ENCODE measurements around the gene OCEL1. TPM values are rescaled to one million over a fixed set of nuclear protein-coding genes. Genes with fewer than 3 reads are reported as not detected.
"Not testable (repeated sequence)": the region's sequence is repeated elsewhere in the genome, so short reads cannot be mapped to it uniquely, and the experiment has no call there.

OCEL1 gene
- 15.7 and 21.3 TPM in 2 replicates for total RNA-seq

DNA sequence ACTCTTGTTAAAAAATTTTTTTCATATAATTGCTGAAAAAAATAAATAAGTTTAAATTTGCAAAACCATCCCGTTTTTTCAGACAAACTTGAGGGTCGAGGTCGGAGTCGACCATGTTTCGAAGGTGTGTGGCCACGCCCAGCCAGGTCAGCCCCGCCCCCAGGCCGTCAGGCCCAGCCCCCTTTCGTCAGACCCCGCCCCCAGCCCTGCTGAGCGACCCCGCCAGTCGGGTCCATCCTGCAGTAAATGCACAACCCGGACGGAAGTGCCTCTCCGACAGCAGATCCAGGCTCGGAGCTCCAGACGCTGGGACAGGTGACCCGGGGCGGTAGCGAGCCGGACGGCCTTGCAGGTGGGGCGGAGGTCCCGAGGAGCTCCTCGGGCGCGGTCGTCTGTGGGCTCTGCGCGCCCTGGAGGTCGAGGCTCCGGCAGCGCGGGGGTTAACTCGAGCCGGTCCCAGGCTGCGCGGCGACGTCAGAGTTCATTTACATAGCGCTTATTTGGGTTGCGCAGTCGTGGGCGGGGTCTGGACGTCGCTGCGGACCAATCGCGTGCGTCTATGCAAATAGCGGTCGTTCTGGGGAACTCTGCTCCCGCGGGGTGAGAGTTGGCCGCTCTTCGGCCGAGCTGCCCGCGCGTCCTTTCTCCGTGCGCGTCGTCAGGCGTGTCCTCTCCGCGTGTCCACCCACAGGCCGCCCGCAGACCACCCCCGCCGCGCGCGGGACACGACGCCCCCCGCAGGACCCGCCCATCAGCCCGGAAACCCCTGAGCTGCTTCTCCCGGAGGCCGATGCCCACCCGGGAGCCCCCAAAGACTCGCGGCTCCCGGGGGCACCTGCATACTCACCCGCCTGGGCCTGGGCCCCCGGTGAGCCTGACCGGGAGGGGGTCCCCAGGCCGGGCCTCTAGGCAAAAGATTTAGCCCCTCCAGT lies at the start of gene OCEL1:
Gene OCEL1, plus strand, starts transcription at position 225 of the 932 bp plus-strand sequence. Its CDS starts 22 bp downstream, at position 247.
- intact Hi-C loops (cut with micrococcal nuclease), result loop anchor here (1.0 to 5.0 kb wide), 10 partner anchors 9 to 329 kb away; partner anchors contain the start of genes BABAM1, DDA1, GTPBP3 and HAUS8

GRCh38 chr19:17178291-17178690 lies 47.7 kb upstream of the OCEL1 start:
- intact Hi-C loops (cut with micrococcal nuclease), result no loop called here

DNA sequence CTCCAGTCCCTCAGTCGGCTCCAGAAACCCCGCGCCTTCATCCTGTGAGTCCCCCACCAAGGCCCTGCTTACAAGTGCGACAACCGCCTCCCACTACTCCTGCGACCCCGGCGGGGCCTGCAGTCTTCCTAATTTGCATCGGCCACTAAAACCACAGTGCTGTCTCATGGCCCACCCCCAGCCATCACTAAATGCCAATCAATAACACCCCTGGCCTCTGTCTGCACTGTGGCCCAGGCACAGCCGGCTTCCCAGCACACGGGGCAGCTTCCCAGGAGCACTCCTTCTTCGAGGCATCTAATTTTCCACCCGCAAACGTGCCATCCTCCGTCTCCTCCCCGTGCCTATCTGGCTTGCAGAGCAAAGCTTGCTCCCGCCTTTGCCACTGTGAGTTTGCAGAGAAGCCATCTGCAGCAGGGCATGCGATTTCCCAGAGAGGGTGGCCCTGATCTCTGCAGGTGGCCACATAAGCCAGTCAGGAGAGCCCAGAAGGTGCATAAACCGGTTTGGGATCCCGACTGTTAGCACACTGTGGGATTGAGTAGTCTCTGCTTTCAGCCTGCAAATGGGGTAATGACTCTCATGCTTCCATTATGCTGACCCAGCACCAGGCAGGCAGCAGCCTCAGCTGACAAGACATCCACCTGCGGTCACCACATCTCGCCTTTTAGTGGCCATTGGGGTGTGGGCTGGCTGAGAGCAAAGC lies 44.9 kb upstream of the OCEL1 start:
- intact Hi-C loops (cut with micrococcal nuclease), result no loop called here

GRCh38 chr19:17183271-17183761 lies 42.7 kb upstream of the OCEL1 start:
- intact Hi-C loops (cut with micrococcal nuclease), result no loop called here

DNA sequence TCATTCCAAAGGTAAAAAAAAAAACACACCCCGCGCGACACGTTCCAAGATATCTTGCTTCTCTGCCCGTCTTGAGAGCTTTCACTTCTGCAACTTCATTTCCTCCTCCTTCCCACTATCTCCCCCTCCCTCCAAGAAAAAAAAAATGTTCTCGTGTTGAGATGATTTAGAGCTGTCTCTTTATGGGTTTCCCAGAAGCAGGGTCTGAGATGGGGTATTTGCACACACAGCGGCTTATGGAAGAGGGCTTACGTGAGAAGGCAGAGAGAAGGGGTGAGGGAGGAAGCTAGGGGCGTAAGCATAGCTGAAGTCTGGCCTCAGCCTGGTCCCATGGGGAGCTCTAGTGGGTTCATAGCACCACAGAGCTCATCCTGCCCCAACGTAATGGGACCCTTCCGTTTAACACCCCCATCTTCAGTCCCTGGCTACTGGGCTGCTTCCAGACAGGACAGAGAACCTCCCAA lies 42.1 kb upstream of the OCEL1 start:
- intact Hi-C loops (cut with micrococcal nuclease), result loop anchor here (1.0 to 2.0 kb wide), 4 partner anchors 51 to 117 kb away; partner anchors contain the start of genes HAUS8 and MYO9B

DNA sequence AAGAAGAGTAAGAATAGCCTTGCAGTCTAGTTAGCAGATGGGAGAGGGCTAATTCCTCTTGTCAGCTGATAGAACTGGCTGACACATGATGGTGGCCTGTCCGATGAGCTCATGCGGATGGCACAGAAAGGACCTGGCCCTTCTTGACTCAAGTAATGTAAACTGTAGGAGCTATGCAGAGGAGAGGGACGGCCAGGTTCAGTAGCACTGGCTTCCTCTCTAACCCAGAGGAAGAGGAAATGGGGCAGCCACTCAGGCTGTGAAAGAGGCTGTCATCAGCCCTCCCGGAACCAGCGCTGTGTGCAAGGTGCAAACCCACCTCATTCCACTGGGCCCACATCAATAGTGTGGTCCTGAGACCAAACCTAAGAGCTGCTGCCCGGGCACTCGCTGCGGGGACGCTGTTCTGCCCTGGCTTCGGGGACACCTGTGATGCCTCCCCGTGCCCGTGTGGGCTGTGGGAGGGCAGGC lies 41.6 kb upstream of the OCEL1 start:
- intact Hi-C loops (cut with micrococcal nuclease), result loop anchor here (1.0 to 2.0 kb wide), 4 partner anchors 50 to 117 kb away; partner anchors contain the start of genes HAUS8 and MYO9B

GRCh38 chr19:17185590-17185989 lies 40.4 kb upstream of the OCEL1 start:
- intact Hi-C loops (cut with micrococcal nuclease), result loop anchor here (2.0 kb wide), 2 partner anchors 49 to 111 kb away; partner anchors contain the start of genes HAUS8 and MYO9B

- intact Hi-C loops (cut with micrococcal nuclease), result not testable (repeated sequence)
These were observed 34.3 kb upstream of the OCEL1 start for GRCh38 chr19:17191736-17192135.

- intact Hi-C loops (cut with micrococcal nuclease), result no loop called here
These were observed 33.3 kb upstream of the OCEL1 start for GRCh38 chr19:17192751-17193150.

DNA sequence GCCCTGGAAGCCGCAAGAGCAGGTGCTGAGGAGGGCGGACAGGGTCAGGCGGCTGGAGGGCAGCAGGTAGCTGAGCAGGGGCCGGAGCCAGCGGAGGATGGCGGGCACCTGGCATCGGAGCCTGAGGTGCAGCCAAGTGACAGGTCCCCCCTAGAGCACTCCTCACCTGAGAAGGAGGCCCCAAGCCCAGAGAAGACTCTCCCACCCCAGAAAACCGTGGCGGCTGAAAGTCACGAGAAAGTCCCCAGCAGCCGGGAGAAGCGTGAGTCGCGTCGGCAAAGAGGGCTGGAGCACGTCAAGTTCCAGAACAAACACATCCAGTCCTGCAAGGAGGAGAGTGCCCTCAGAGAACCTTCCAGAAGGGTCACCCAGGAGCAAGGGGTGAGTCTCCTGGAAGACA lies 31.4 kb upstream of the OCEL1 start:
- intact Hi-C loops (cut with micrococcal nuclease), result no loop called here

DNA sequence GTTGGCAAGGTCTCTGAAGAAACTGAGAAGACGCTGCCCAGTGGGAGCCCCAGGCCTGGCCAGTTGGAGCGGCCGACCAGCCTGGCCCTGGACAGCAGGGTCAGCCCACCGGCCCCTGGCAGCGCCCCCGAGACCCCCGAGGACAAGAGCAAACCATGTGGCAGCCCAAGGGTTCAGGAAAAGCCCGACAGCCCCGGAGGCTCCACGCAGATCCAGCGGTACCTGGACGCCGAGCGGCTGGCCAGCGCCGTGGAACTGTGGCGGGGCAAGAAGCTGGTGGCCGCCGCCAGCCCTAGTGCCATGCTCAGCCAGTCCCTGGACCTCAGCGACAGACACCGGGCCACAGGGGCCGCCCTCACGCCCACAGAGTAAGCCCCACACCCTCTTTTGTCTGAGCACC lies 30.9 kb upstream of the OCEL1 start:
- intact Hi-C loops (cut with micrococcal nuclease), result no loop called here

DNA sequence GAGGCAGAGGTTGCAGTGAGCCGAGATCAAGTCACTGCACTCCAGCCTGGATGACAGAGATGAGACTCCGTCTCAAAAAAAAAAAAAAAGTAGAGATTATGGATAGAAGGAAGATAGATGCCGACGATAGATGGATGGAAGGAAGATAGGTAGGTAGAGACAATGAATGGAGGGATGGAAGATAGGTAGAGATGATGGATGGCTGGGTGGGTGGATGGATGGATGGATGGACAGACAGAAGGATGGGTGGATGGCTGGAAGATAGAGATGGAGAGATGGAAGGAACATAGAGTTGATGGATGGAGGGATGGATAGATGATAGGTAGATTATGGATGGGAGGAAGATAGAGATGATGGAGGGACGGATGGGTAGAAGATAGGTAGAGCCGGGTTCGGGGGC lies 29.4 kb upstream of the OCEL1 start:
- intact Hi-C loops (cut with micrococcal nuclease), result no loop called here

DNA sequence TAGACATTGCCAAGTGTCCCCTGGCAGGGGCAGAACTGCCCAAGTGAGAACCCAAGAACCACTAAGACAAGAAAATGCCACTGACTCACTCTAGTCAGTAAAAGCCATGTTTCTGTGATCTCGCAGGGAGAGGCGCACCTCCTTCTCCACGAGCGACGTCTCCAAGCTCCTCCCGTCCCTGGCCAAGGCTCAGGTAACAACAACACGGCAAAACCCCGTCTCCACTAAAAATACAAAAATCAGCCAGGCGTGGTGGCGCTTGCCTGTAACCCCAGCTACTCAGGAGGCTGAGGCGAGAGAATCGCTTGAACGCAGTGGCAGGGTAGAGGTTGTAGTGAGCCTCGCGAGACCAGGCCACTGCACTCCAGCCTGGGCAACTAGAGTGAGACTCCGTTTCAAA lies 28.4 kb upstream of the OCEL1 start:
- intact Hi-C loops (cut with micrococcal nuclease), result no loop called here

- intact Hi-C loops (cut with micrococcal nuclease), result no loop called here
These were observed 25.5 kb upstream of the OCEL1 start for GRCh38 chr19:17200408-17201079.

GRCh38 chr19:17202249-17202648 lies 23.8 kb upstream of the OCEL1 start:
- intact Hi-C loops (cut with micrococcal nuclease), result no loop called here

DNA sequence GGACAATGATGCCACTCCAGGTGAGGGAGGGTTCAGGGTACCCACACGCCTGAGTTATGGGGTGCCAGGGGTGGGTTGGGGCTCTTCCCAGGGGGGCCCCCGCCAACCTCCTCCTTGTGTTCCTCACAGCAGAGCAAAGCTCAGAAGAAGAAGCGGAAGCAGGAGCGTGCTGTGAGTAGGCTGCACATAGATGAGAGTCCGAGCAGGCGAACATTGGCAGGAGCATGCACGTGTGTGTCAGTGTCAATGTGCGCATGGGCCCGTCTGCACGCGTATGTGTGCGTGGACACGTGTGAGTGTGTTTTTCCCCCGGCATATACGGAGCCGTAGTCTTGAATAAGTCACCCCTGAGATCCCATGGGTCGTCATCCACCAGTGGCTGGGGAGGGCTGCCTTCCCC lies 23.3 kb upstream of the OCEL1 start:
- intact Hi-C loops (cut with micrococcal nuclease), result no loop called here

- intact Hi-C loops (cut with micrococcal nuclease), result loop anchor here (1.0 kb wide), 2 partner anchors 77 to 138 kb away; no protein-coding TSS in a partner anchor
These were observed 20.5 kb upstream of the OCEL1 start for GRCh38 chr19:17205237-17206140.

DNA sequence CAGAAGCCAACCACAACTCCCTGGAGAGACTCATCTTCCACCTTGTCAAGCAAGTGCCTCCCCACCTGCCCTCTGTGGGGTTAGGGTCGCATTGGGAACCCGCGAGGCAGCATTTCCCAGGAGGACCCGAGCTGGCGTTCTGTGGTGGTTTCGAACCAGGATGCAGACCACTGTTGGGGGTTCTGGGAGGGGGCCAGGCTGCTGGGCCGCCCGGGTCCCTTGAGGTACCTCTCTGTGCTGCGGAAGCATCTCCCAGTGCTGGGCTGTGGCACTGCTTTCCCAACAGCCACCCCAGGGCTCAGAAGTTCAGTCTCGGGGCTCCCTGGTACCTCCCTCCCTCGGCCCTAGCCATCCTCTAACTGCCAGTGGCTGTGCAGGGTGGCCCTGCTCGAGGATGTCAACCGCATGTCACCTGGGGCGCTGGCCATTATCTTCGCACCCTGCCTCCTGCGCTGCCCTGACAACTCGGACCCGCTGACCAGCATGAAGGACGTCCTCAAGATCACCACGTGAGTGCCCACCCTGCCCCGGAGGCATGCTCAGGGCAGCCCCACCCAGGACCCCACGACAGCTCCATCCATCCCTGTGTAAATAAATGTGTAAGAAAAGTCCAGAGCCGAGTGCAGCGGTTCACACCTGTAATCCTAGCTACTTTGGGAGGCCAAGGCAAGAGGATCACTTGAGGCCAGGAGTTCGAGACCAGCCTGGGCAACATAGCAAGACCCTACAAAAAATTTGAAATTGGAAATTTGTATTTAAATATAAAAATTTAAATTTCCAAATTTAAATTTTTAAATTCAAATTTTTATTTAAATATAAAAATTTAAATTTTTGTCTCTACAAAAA lies 19.1 kb upstream of the OCEL1 start:
- intact Hi-C loops (cut with micrococcal nuclease), result no loop called here

Measured in T-helper 1 cell treated with Interleukin-12 subunit alpha and Interleukin-12 subunit beta and Interleukin-4 antibody, amounts not matched to agents 30 ng/mL and 1 ng/mL, for 36 hours (primary cell).